IPS-20b (cell line): ENCODE results near the gene ZNF681.

Experiments
- H3K27ac ChIP-seq: one replicate; pipeline ENCODE4 v1.5.1; 2013; ENCODE audit warnings: low read length
- H3K27me3 ChIP-seq: 2 replicates; pipeline ENCODE4 v1.6.1; 2013; ENCODE audit warnings: mild to moderate bottlenecking, low read length, inconsistent platforms; ENCODE audit not compliant: insufficient read depth
- H3K36me3 ChIP-seq: 2 replicates; pipeline ENCODE4 v1.6.1; 2013; ENCODE audit warnings: low read depth, mild to moderate bottlenecking, inconsistent platforms, low read length, moderate library complexity; ENCODE audit not compliant: insufficient read depth
- H3K4me1 ChIP-seq: 2 replicates; pipeline ENCODE4 v1.6.1; 2013; ENCODE audit warnings: mild to moderate bottlenecking, control low read depth, inconsistent platforms, low read length, moderate library complexity; ENCODE audit not compliant: insufficient read depth
- H3K4me3 ChIP-seq: 2 replicates; pipeline ENCODE4 v1.5.1; 2013; ENCODE audit warnings: mild to moderate bottlenecking, low read length, inconsistent platforms
- H3K9ac ChIP-seq: 2 replicates; pipeline ENCODE4 v1.6.1; 2013; ENCODE audit warnings: low read depth, mild to moderate bottlenecking, inconsistent platforms, low read length, moderate library complexity
- H3K9me3 ChIP-seq: 2 replicates; pipeline ENCODE4 v1.6.1; 2013; ENCODE audit warnings: mild to moderate bottlenecking, low read depth, low read length, inconsistent platforms; ENCODE audit not compliant: insufficient read depth

The ZNF681 gene

DNA sequence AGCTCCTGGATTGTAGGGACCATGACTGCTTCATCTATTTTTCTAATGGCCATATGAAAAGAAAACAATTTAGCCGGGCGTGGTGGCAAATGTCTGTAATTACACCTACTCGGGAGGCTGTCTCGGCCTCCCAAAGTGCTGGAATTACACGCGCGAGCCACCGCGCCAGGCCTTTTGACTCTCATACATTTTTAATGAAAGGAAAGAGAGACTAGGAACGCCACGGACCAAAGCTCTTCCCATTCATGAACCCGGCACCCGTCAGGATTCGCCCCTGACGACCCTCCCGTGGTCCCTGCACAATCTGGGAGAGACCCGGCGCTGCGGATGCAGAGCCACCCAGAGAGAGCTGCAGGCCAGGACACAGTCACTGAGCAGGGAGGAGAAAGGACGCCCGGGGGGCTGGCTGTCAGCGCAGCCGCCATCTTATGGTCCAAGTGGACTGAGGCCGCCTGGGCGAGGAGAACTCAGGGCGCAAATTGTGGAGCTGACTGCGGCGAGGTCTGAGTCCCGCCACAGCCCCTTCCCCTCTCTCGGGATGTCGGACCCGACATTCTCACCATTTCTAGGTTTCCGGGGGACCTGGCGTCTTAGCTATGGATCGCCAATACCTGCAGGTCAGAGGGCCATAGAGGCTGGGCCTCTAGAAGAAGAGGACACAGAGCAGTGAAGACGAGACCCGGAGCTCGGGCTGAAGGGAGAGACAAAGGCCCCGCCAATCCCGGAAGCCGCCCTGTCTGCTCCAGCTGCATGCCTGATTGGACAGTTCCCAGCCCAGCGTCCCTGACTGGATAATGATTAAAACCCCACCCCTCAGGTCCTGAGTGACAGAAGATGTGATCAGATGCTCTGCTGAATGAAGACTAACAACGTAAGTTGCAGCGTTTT, at the start of gene ZNF681:
TSS of gene ZNF681 (minus strand) at position 705 of the 888 bp plus-strand sequence. CDS start at position 563, 142 bp downstream.
- Histone ChIP-seq H3K9me3 (no peaks in the 10 kb centered on the region), H3K4me3 (peak within 1 kb of the TSS; percentile 76), H3K27ac (peak within 1 kb of the TSS; percentile 62), H3K36me3 (no peaks in the 10 kb centered on the region), H3K4me1 (no peaks in the 10 kb centered on the region), H3K9ac (peak within 1 kb of the TSS; percentile 82), H3K27me3 (peaks cover 6% of the 10 kb centered on the region; the same call in 1 of the 2 replicates)

DNA sequence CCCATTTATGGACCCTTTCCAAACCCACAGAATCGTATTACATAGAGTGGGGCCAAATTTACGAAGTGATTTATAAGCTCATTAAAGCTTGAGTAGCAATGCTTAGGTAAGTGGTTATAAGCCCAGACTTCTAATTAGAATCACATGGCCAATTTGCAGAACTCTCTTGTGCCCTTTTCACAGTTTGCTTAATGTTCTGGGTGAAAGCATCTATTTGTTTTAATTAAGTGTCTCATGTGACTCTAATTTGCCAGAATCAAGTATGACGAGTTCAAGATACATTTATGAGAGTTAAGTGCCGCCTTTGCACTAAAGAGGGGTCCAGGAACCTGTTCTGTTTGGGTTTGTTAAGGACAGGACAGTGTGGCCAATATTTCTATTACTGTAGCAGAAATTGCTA, 46.0 kb upstream of the ZNF681 start:
- H3K27me3 ChIP-seq: no peaks in the 10 kb centered on the region
- H3K9ac ChIP-seq: no peak overlapping the region
- H3K27ac ChIP-seq: no peak overlapping the region
- H3K4me1 ChIP-seq: no peaks in the 10 kb centered on the region
- H3K9me3 ChIP-seq: no peaks in the 10 kb centered on the region
- peaks cover 23% of the 10 kb centered on the region; the same call in 1 of the 2 replicates for H3K36me3 ChIP-seq
- H3K4me3 ChIP-seq: no peak overlapping the region

DNA sequence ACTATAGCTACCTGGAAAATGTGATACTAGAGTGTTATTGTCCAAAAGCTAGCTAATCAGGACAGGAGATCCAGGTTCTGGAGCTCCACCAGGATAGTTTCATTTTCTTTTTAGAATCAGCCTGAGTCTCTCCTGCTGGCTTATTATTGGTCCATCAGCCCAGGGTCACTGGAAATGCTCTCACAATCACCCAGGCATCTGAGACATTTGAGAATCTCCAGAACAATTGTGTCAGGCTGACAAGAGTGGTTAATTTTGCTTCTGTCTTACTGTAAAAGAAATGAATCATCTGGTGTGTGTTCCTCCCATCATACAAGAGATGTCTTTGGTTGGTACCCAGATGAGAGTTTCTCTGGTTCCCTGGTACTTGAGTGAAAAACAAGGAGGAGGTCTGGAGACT, 43.6 kb upstream of the ZNF681 start:
- Histone ChIP-seq H3K27ac (no peak overlapping the region), H3K9ac (no peak overlapping the region), H3K4me1 (no peaks in the 10 kb centered on the region), H3K9me3 (no peaks in the 10 kb centered on the region), H3K36me3 (peaks cover 7% of the 10 kb centered on the region; the same call in 1 of the 2 replicates), H3K27me3 (no peaks in the 10 kb centered on the region), H3K4me3 (no peak overlapping the region)

DNA sequence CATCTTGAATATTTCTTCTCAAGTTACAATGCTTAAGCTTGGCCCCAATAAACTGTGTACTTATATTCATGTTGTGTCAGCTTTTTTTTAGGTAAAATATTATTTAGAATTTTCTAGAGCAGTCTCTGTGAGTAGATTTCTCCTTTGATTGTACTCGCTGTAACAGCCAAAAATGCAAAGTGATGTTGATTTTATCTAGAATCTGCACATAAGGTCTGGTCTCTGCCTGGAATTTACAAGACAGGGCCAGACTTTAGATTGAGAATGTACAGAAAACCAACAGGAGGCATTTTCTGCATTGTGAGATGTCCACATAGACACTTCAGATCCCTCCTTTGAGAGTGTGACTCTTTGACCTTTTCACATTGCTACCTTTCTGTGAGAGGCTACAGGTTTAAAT, 43.1 kb upstream of the ZNF681 start:
- Histone ChIP-seq H3K36me3 (peaks cover 2% of the 10 kb centered on the region; the same call in 1 of the 2 replicates), H3K4me3 (no peak overlapping the region), H3K9me3 (no peaks in the 10 kb centered on the region), H3K27me3 (no peaks in the 10 kb centered on the region), H3K9ac (no peak overlapping the region), H3K27ac (no peak overlapping the region), H3K4me1 (no peaks in the 10 kb centered on the region)

DNA sequence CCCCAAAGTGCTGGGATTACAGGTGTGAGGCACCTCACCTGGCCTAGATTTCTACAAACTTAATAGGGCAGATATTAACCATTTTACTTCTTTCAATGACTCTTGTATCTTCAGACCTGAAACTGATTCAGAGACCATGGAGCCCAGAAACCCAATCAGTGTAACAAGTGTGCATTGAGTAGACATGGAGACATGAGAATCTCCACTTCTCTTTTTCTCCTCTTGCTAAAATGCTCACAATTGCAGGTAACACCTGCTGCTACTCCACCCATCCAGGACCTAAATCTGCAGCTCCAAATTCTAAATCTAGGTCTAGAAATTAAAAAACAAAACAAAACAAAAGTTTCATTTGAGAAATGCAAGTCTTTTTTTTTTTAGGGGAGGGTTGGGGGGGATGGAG, 42.2 kb upstream of the ZNF681 start:
- no peak overlapping the region for H3K27ac ChIP-seq
- no peak overlapping the region for H3K9ac ChIP-seq
- no peaks in the 10 kb centered on the region; the same call in 1 of the 2 replicates for H3K36me3 ChIP-seq
- no peaks in the 10 kb centered on the region; the same call in 1 of the 2 replicates for H3K4me1 ChIP-seq
- no peaks in the 10 kb centered on the region for H3K9me3 ChIP-seq
- H3K4me3 ChIP-seq: no peak overlapping the region
- H3K27me3 ChIP-seq: no peaks in the 10 kb centered on the region

DNA sequence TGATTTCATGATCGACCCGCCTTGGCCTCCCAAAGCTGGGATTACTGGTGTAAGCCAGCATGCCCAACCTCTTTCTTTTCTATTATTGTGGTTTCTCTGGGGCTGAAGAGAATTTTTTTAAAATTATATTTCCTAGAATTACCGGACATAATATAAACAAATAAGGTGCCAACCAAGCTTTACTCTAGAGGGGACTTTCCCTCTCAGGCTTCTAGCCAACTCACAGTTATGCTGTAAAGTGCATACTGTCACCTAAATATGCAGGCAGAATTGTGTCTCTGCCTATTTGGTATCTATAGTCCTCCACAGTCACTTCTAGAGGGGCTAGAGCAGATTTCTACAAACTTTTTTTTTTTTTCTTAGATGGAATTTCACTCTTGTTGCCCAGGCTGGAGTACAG, 41.6 kb upstream of the ZNF681 start:
- Histone ChIP-seq H3K4me1 (peaks cover 4% of the 10 kb centered on the region; the same call in 1 of the 2 replicates), H3K9me3 (no peaks in the 10 kb centered on the region), H3K27me3 (no peaks in the 10 kb centered on the region), H3K36me3 (no peaks in the 10 kb centered on the region; the same call in 1 of the 2 replicates), H3K4me3 (no peak overlapping the region), H3K27ac (no peak overlapping the region), H3K9ac (no peak overlapping the region)

DNA sequence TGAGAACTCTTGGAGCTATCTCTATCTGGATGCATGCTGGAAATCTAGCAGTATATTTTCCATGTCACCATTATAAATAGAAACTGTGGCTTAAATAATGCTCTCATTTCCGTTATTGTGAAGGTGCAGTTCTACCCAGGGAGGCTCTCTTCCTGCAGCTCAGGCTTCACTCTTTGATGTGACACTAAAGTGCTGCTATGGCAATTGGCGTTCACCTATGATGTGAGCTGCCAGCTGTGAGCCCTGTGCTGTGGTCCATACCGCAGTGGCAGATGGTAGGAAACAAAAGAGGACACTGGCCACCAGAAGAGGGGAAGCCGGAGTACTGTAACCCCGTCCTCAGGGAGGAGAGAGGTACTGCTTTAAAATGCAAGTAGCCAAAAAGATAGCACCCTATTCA, 40.6 kb upstream of the ZNF681 start:
- Histone ChIP-seq H3K27ac (no peak overlapping the region), H3K4me3 (no peak overlapping the region), H3K9me3 (no peaks in the 10 kb centered on the region), H3K27me3 (no peaks in the 10 kb centered on the region), H3K9ac (no peak overlapping the region), H3K36me3 (no peaks in the 10 kb centered on the region; the same call in 1 of the 2 replicates), H3K4me1 (peaks cover 5% of the 10 kb centered on the region; the same call in 1 of the 2 replicates)

DNA sequence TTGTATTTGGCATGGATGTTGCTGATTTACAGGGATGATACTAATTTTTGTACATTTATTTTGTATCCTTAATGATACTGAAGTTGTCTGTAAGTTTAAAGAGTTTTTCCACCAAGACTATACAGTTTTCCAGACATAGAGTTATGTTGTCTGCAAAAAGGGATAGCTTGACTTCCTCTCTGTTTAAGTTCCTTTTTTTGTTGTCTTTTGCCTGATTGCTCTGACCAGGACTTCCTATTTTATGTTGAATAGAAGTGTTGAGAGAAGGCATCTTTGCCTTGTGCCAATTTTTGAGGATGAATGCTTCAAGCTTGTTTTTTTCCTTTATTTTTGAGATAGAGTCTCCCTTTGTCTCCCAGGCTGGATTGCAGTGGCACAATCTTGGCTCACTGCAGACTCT, 36.8 kb upstream of the ZNF681 start:
- Histone ChIP-seq H3K4me1 (peaks cover 5% of the 10 kb centered on the region; the same call in 1 of the 2 replicates), H3K36me3 (no peaks in the 10 kb centered on the region), H3K27ac (no peak overlapping the region), H3K4me3 (no peak overlapping the region), H3K9me3 (no peaks in the 10 kb centered on the region), H3K27me3 (no peaks in the 10 kb centered on the region), H3K9ac (no peak overlapping the region)

DNA sequence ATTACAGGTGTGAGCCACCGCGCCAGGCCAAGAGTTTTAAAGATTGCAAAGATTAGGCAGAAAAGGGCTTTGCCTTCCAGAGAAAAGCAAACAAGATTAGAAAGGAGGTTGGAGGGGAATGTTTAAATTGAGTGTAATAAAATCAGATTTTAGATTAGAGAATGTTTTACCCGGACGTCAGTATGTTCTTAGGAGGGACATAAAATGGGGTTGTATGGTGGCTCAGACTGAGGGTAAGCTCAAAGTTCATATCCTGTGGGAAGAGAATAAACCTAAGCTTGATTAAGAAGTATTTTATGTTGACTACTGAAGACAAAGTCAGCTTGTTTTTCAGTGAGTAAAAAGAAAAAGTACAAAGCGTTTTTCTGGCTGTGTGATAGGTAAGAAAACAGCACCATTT, 34.1 kb upstream of the ZNF681 start:
- Histone ChIP-seq H3K36me3 (peaks cover 17% of the 10 kb centered on the region), H3K4me3 (no peak overlapping the region), H3K9me3 (no peaks in the 10 kb centered on the region), H3K27me3 (no peaks in the 10 kb centered on the region), H3K27ac (no peak overlapping the region), H3K4me1 (peaks cover 5% of the 10 kb centered on the region; the same call in 1 of the 2 replicates), H3K9ac (no peak overlapping the region)

DNA sequence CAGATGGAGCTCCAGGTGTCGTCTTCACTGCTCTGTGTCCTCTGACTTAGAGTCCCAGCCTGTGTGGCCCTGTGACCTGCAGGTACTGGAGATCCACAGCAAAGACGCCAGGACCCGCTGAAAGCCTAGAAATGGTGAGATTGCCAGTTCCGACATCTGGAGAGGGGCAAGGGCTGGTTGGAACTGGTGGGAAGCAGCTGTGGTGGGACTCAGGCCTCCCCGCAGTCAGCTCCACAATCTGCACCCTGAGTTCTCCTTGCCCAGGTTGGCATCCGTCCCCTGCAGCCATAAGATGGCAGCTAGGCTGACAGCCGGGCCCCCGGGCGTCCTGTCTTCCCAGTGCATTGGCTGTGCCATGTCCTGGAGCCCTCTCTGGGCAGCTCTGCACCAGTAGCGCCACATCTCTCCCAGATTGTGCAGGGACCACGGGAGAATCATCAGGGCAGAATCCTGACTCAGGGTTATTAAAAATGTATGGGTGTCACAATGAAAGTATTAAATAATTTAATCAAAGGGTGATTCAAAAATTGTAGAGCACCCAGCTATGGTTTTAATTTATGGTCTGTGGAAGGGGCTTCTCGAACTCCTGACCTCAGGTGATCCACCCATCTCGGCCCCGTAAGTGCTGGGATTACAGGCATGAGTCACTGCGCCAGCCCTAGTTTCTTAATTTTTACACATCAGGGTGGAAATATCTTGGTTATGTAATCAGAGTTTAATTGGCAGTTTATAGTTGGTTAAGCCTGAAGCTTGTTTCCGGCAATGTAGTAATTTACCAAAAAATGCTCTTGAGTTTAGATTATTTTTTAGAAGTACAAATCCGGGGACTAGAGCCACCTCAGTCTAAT, 32.2 kb upstream of the ZNF681 start:
- Histone ChIP-seq H3K4me1 (peaks cover 5% of the 10 kb centered on the region; the same call in 1 of the 2 replicates), H3K27ac (no peak overlapping the region), H3K27me3 (no peaks in the 10 kb centered on the region), H3K9me3 (no peaks in the 10 kb centered on the region), H3K36me3 (peaks cover 36% of the 10 kb centered on the region), H3K4me3 (no peak overlapping the region), H3K9ac (no peak overlapping the region)

DNA sequence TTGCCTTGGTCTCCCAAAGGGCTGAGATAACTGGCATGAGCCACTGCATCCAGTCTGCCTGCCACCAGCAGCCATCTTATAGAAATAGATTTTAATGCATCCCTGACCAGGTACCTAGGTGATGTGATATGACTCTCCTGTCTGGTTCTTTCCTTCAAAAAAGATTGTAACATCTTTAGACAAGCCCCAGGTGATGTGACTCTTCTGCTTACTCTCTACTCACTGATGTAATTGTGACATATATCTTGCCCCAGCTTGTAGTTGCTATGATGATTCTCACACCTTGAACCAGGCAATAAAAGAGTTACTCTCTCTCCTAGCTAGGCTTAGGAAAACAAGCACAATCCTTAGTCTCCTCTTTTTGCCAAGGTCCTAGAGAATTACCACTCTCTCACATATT, 30.6 kb upstream of the ZNF681 start:
- Histone ChIP-seq H3K9me3 (no peaks in the 10 kb centered on the region), H3K27ac (no peak overlapping the region), H3K4me3 (no peak overlapping the region), H3K36me3 (peaks cover 52% of the 10 kb centered on the region), H3K27me3 (no peaks in the 10 kb centered on the region), H3K4me1 (no peaks in the 10 kb centered on the region), H3K9ac (no peak overlapping the region)
